HG03442 (cell line): Measurements from ENCODE around the gene KRTAP10-5.

ENCODE experiments used
- ATAC-seq: cut with Tn5 transposase; IDR thresholded peaks from one replicate; pipeline ENCODE4 v1.9.1; 2021; ENCODE audit warnings: mild to moderate bottlenecking, moderate library complexity; ENCODE audit not compliant: unreplicated experiment

KRTAP10-5 gene

GRCh38 chr21:44532712-44533111 is 47.7 kb downstream of the KRTAP10-5 start:
- no peak for ATAC-seq

- no peak for ATAC-seq
Measured at GRCh38 chr21:44531606-44532564, 48.5 kb downstream of the KRTAP10-5 start.

- ATAC-seq: no peak
Measured at GRCh38 chr21:44530903-44531605, 49.4 kb downstream of the KRTAP10-5 start.

- ATAC-seq: no peak
Measured at GRCh38 chr21:44530221-44530902, 50.0 kb downstream of the KRTAP10-5 start.

GRCh38 chr21:44529503-44530125 is 50.8 kb downstream of the KRTAP10-5 start:
- ATAC-seq: no peak
